Stimulated activated CD8-positive, alpha-beta memory T cell treated with anti-CD3 and anti-CD28 coated beads, Interleukin-15, amount 100 ng/mL, for 1 hour (primary cell): Measurements from ENCODE around the gene DOCK2.

Experiments
- DNase-seq: peaks from one replicate; pipeline ENCODE4 v3.0.0-alpha.2; 2020; ENCODE audit warnings: low read depth

Gene DOCK2

GRCh38 chr5:169688106-169688505, 51.0 kb downstream of the DOCK2 start:
- DNase-seq = no peak

- DNase-seq = no peak
Measured at GRCh38 chr5:169691471-169691870, 54.4 kb downstream of the DOCK2 start.

GRCh38 chr5:169694091-169694625, 57.1 kb downstream of the DOCK2 start:
- no peak for DNase-seq

- no peak for DNase-seq
Measured at GRCh38 chr5:169695025-169695625, 58.0 kb downstream of the DOCK2 start.

- DNase-seq = no peak
Measured at GRCh38 chr5:169695919-169696490, 58.9 kb downstream of the DOCK2 start.

GRCh38 chr5:169696621-169697510, 59.8 kb downstream of the DOCK2 start:
- no peak for DNase-seq

GRCh38 chr5:169697511-169697890, 60.4 kb downstream of the DOCK2 start:
- no peak for DNase-seq

- DNase-seq = no peak
Measured at GRCh38 chr5:169697976-169698375, 60.9 kb downstream of the DOCK2 start.

- no peak for DNase-seq
Measured at GRCh38 chr5:169700611-169701010, 63.5 kb downstream of the DOCK2 start.

GRCh38 chr5:169701910-169702451, 64.9 kb downstream of the DOCK2 start:
- DNase-seq = no peak

GRCh38 chr5:169702693-169703481, 65.8 kb downstream of the DOCK2 start:
- no peak for DNase-seq

GRCh38 chr5:169703813-169704212, 66.7 kb downstream of the DOCK2 start:
- DNase-seq = no peak

- DNase-seq = no peak
Measured at GRCh38 chr5:169705322-169705721, 68.2 kb downstream of the DOCK2 start.

- DNase-seq = no peak
Measured at GRCh38 chr5:169706071-169706470, 69.0 kb downstream of the DOCK2 start.

- DNase-seq = no peak
Measured at GRCh38 chr5:169706758-169707450, 69.8 kb downstream of the DOCK2 start.

GRCh38 chr5:169707686-169708085, 70.6 kb downstream of the DOCK2 start:
- no peak for DNase-seq

- no peak for DNase-seq
Measured at GRCh38 chr5:169710675-169711074, 73.6 kb downstream of the DOCK2 start.

- no peak for DNase-seq
Measured at GRCh38 chr5:169711551-169712225, 74.6 kb downstream of the DOCK2 start.

- no peak for DNase-seq
Measured at GRCh38 chr5:169712428-169712827, 75.4 kb downstream of the DOCK2 start.

GRCh38 chr5:169716287-169716686, 79.2 kb downstream of the DOCK2 start:
- no peak for DNase-seq

GRCh38 chr5:169717288-169717687, 80.2 kb downstream of the DOCK2 start:
- DNase-seq = no peak
